ENCODE measurements around the gene OR6J1.

The OR6J1 gene

DNA sequence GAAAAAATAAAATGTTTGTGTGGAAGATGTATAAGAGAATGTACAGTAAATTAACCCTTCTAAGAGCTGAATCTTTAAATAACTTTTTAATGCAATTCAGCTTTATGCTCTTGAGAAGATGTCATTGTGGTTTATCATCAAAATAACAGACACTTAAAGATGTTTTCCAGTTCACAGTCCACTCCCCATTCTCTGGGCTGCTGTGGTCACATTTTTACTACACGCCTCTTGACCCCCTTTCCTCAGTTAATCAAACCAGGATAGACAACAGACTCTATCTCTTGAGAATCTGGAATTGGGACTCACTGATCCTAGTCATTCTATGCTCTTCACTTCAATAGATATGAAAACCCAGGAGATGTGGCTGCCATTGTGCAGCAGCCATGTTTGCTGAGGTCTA lies 24.7 kb upstream of the OR6J1 start:
- no peaks in the 10 kb centered on the region for H3K27me3 ChIP-seq
- no peaks in the 10 kb centered on the region for H3K9me3 ChIP-seq
- no peak overlapping the region for H3K9ac ChIP-seq
- H4K20me1 ChIP-seq = no peaks in the 10 kb centered on the region
- H3K27ac ChIP-seq = no peak overlapping the region
- H3K36me3 ChIP-seq = no peaks in the 10 kb centered on the region
- no peak overlapping the region for H3K4me2 ChIP-seq
- no peaks in the 10 kb centered on the region for H3K4me1 ChIP-seq
- no peak overlapping the region for H3K4me3 ChIP-seq
- TF ChIP-seq Cebpa-rat (IDR thresholded peaks at IDR 0.05) = no peak

DNA sequence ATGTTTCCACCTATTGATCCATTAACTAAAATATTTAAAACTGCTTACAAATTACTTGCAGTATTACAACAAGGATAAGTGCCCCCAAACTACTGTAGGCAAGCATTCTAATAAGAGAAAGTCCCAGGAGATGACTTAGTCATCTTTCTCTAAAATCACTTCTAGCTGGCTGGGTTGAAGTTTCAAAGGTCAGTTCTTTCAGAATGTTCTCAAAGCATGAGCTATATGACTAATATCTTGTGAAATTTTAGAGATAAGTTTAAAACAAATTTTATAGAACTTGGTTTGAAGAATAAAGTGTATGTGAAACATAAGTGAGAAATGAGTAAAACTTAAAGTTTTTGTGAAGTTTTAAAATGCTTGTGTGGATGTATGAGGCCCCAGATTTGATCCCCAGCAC lies 24.3 kb upstream of the OR6J1 start:
- Histone ChIP-seq H3K27me3 (no peaks in the 10 kb centered on the region), H3K27ac (no peak overlapping the region), H4K20me1 (no peaks in the 10 kb centered on the region), H3K9me3 (no peaks in the 10 kb centered on the region), H3K4me3 (no peak overlapping the region), H3K9ac (no peak overlapping the region), H3K36me3 (no peaks in the 10 kb centered on the region), H3K4me2 (no peak overlapping the region), H3K4me1 (no peaks in the 10 kb centered on the region)
- TF ChIP-seq Cebpa-rat (IDR thresholded peaks at IDR 0.05) = no peak

DNA sequence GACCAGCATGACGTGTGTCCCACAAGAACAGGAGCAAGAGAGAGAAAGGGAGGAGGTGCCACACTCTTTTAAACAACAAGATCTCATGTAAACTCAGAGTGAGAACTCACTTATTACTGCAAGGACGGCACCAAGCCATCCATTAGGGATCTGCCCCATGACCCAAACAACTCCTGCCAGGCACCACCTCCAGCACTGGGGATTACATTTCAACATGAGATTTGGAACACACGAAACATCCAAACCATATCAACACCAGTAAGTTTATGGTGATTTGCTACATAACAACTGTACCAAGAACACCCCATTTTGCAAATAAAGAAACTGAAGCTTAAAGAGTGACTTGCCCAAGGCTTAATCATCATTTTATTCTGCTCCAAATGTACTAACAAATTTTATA lies 23.7 kb upstream of the OR6J1 start:
- Histone ChIP-seq H3K4me3 (no peak overlapping the region), H3K9ac (no peak overlapping the region), H3K9me3 (no peaks in the 10 kb centered on the region), H3K27me3 (no peaks in the 10 kb centered on the region), H4K20me1 (no peaks in the 10 kb centered on the region), H3K4me2 (no peak overlapping the region), H3K4me1 (no peaks in the 10 kb centered on the region), H3K27ac (no peak overlapping the region), H3K36me3 (no peaks in the 10 kb centered on the region)
- no peak for TF ChIP-seq Cebpa-rat (IDR thresholded peaks at IDR 0.05)

DNA sequence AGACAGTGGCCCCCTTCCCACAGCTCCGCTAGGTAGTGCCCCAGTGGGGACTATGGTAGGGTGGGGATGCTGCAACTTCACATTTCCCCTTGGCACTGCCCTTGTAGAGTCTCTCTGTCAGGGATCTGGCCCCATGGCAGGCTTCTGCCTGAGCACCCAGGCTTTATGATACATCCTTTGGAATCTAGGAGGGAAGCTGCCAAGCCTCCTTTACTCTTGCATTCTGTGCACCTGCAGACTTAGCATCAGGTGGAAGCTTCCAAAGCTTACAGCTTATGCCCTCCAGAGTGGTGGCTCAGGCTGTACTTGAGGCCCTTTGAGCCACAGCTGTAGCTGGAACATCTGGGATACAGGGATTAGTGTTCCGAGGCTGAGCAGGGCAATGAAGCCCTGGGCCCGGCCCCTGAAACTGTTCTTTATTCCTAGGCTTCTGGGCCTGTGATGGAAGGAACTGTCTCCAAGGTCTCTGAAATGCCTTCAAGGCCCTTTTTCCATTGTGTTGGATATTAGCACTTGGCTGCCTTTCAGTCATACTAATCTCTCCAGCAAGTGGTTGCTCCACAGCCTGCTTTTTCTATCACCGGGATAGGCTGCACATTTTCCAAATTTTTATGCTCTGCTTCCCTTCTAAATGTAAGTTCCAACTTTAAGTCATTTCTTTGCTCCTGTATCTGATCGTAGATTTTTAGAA lies 22.2 kb upstream of the OR6J1 start:
- Histone ChIP-seq H3K36me3 (no peaks in the 10 kb centered on the region), H4K20me1 (no peaks in the 10 kb centered on the region), H3K27ac (no peak overlapping the region), H3K4me3 (no peak overlapping the region), H3K9me3 (no peaks in the 10 kb centered on the region), H3K9ac (no peak overlapping the region), H3K4me2 (no peak overlapping the region), H3K4me1 (no peaks in the 10 kb centered on the region), H3K27me3 (no peaks in the 10 kb centered on the region)
- TF ChIP-seq Cebpa-rat (IDR thresholded peaks at IDR 0.05) = no peak

DNA sequence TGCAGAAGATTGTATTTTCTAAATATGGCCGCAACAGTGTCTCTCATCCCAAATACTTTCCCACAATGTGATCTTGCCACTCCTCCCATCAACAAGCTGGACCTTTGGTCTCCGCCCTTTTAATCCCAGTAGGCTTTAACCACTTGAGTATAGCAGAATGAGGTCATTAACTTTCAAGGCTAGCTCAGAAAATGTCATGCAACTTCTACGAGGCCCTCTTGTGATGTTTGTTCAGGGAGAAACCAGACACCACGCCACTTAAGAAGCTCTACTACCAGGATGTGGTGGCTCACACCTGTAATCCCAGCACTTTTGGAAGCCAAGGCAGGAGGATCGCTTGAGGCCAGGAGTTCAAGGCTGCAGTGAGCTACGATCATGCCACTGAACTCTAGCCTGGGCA lies 20.1 kb upstream of the OR6J1 start:
- Histone ChIP-seq H3K4me3 (no peak overlapping the region), H3K4me2 (no peak overlapping the region), H4K20me1 (no peaks in the 10 kb centered on the region), H3K27me3 (no peaks in the 10 kb centered on the region), H3K36me3 (no peaks in the 10 kb centered on the region), H3K4me1 (no peaks in the 10 kb centered on the region), H3K9ac (no peak overlapping the region), H3K9me3 (no peaks in the 10 kb centered on the region), H3K27ac (no peak overlapping the region)
- no peak for TF ChIP-seq Cebpa-rat (IDR thresholded peaks at IDR 0.05)

DNA sequence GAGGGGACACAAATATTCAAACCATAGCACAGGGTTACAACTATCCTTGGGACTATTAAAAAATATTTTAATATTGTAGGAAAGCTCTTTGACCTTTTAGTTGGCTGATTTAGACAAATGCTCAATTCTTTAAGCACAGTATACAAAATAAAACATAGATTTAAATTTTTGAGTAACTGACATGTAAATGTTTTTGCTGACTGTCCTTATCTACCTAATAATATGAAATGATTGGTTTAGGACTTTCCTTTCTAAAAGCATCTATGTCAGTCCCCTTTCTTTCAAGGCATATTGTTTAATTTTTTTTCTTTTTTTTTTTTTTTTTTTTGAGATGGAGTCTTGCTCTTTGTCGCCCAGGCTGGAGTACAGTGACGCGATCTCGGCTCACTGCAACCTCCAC lies 16.5 kb upstream of the OR6J1 start:
- no peak overlapping the region for H3K9ac ChIP-seq
- peaks cover 12% of the 10 kb centered on the region for H3K4me1 ChIP-seq
- H3K9me3 ChIP-seq = no peaks in the 10 kb centered on the region
- no peak overlapping the region for H3K4me2 ChIP-seq
- no peaks in the 10 kb centered on the region for H3K36me3 ChIP-seq
- H3K27ac ChIP-seq = no peak overlapping the region
- H4K20me1 ChIP-seq = no peaks in the 10 kb centered on the region
- H3K4me3 ChIP-seq = no peak overlapping the region
- H3K27me3 ChIP-seq = no peaks in the 10 kb centered on the region
- TF ChIP-seq Cebpa-rat (IDR thresholded peaks at IDR 0.05) = no peak

DNA sequence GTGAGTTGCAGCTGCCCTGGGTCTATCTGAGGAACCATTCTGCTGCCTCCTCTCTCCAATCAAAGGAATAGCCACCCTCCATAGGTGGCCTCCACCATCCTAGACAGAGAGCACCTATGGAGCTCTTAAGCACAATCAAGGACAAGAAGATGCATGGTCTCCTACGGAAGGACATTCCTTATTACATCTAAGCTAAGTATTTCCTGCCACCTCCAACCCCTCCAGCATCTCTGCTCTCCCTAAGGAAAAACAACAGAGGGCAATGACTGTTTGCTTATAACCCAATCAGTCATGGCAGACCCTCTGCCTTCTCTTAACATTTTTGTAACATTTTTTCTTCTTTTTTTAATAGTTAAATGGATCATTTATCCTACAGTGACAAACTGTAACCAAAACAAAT lies 14.8 kb upstream of the OR6J1 start:
- no peak for TF ChIP-seq Cebpa-rat (IDR thresholded peaks at IDR 0.05)
- H3K4me3 ChIP-seq = no peak overlapping the region

DNA sequence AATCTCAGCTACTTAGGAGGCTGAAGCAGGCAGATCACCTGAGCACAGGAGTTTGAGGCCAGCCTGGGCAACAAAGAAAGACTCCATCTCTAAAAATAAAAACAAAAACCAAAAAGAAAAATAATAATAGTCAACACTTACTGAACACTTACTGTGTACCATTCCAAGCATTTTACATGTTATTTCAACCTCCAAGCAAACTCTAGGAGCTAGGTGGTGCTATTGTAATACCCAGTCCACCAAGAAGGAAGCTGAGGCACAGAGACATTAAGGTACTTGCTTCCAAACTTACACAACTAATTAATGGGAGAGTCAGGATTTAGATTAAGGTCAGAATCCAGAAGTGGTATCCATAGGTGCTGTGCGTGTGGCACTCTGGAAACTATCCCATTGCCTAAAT lies 13.7 kb upstream of the OR6J1 start:
- Histone ChIP-seq H3K9me3 (no peaks in the 10 kb centered on the region), H3K9ac (no peak overlapping the region), H3K36me3 (no peaks in the 10 kb centered on the region), H3K27me3 (no peaks in the 10 kb centered on the region), H3K4me1 (peaks cover 12% of the 10 kb centered on the region), H3K4me3 (no peak overlapping the region), H3K27ac (no peak overlapping the region), H3K4me2 (peak overlapping the region; percentile 29), H4K20me1 (no peaks in the 10 kb centered on the region)
- no peak for TF ChIP-seq Cebpa-rat (IDR thresholded peaks at IDR 0.05)

More for the DNA sequence above, 14.8 kb upstream of the OR6J1 start:
- H3K36me3 ChIP-seq = no peaks in the 10 kb centered on the region
- no peaks in the 10 kb centered on the region for H3K27me3 ChIP-seq
- H3K9me3 ChIP-seq = no peaks in the 10 kb centered on the region
- no peak overlapping the region for H3K4me2 ChIP-seq
- no peak overlapping the region for H3K27ac ChIP-seq
- no peaks in the 10 kb centered on the region for H4K20me1 ChIP-seq
- no peak overlapping the region for H3K9ac ChIP-seq
- H3K4me1 ChIP-seq = peaks cover 12% of the 10 kb centered on the region

DNA sequence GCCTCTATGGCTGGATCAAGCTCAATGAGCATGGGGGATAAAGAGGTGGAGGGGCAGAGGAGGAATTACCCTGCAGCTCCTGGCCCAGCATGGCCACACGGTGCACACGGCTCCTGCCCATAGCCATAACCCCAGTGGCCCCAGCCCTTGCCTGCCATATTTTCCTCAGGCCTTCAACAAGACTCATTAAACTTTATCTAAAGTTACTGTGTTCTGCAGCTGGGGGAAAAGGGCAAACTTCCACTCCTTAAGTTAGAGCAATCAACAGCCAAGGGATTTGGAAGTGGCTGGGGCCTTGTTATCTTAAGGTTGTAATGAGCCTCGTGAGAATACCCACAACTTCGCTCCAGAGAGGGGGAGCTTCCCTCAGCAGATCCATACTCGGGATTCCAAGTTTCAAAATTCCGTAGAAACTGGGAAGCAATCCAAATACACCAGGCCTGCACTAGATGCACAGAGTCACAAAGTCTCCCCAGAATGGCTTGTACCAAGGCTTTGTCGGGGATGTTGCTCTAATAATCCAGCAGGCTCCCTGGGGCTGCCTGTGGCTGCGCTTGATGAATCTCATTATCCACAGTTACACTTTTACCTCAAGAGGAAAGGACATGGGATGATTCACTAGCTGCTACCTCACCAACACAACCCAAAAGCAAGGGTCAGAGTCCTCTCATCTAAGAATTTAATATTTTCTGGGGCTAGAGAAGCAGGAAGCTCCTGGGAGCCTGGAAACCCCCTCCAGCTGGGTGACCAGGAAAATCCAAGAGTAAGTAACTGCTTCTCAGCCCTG lies 13.0 kb upstream of the OR6J1 start:
- no peaks in the 10 kb centered on the region for H4K20me1 ChIP-seq
- peaks cover 12% of the 10 kb centered on the region for H3K4me1 ChIP-seq
- H3K27me3 ChIP-seq = no peaks in the 10 kb centered on the region
- H3K36me3 ChIP-seq = no peaks in the 10 kb centered on the region
- no peak overlapping the region for H3K27ac ChIP-seq
- no peak overlapping the region for H3K9ac ChIP-seq
- H3K4me3 ChIP-seq = no peak overlapping the region
- H3K4me2 ChIP-seq = peak overlapping the region; percentile 29
- no peaks in the 10 kb centered on the region for H3K9me3 ChIP-seq
- TF ChIP-seq Cebpa-rat (IDR thresholded peaks at IDR 0.05) = no peak

DNA sequence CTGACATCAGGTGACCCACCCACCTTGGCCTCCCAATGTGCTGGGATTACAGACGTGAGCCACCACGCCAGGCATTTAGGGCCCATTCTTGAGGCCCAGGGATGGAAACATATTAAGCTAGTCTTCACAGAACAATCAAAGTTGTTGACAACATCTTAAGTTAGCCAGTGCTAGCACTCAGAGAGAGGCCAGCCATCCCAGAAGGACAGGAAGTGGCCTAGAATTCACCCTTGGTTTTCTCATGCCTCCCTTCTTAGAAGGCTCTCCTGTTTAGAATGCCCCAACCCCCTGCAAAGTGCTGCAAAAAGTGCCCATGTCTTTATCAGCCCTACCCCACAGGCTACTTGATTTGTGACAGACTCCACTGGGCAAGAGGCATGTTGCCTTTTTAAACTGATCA lies 12.1 kb upstream of the OR6J1 start:
- no peak for TF ChIP-seq Cebpa-rat (IDR thresholded peaks at IDR 0.05)
- Histone ChIP-seq H3K9me3 (no peaks in the 10 kb centered on the region), H3K9ac (no peak overlapping the region), H3K4me3 (no peak overlapping the region), H3K27ac (no peak overlapping the region), H4K20me1 (no peaks in the 10 kb centered on the region), H3K27me3 (no peaks in the 10 kb centered on the region), H3K4me2 (no peak overlapping the region), H3K4me1 (peaks cover 17% of the 10 kb centered on the region), H3K36me3 (no peaks in the 10 kb centered on the region)
